NCI-H774 (cell line): ENCODE measurements around the gene XK.

ENCODE experiments used
- DNase-seq: peaks from one replicate; lab custom pipeline; 2025; lab: John Stamatoyannopoulos, UW

The XK gene

GRCh38 chrX:37679888-37680287 lies 5.7 kb upstream of the XK start:
- DNase-seq = no peak

DNA sequence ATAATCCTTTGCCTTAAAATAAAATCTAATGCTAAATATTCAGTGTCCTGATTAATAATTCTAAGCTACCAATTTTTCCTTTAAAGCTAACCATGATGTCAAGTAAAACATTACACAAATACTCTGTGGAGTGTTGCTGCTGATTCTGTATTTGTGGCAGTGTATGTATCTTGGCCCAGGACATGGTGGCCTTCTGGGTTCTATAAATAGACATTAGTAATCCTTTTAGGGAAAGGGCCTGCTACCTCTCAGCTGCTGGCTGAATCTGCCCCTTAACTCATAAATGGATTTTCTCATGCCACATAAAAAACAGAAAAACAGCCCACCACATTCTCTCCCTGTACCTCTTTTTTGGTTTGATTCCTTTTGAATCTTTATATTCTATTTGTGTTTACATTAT lies 1.2 kb upstream of the XK start:
- no peak for DNase-seq

DNA sequence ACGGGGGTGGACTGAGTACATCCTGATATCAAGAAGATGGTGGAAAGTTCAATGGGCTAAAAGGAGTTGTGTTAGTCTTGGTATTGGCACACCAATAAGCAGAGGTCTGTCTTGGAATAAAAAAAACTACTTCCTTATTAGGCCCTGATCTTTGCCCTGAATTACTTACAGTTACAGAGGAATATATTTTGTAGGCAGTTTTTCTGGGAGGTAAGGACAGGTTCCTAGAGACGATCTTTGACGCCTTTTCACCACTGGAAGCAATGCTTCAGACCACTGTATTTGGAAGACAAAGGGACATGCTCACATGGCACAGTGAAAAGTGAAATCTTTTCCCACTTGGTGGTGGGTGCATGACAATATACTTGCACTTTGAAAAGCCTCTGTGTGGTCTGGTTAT lies 618 bp upstream of the XK start:
- no peak for DNase-seq

GRCh38 chrX:37686369-37686995 lies 891 bp downstream of the XK start:
- no peak for DNase-seq

GRCh38 chrX:37686996-37687395 lies 1.4 kb downstream of the XK start:
- DNase-seq = no peak

DNA sequence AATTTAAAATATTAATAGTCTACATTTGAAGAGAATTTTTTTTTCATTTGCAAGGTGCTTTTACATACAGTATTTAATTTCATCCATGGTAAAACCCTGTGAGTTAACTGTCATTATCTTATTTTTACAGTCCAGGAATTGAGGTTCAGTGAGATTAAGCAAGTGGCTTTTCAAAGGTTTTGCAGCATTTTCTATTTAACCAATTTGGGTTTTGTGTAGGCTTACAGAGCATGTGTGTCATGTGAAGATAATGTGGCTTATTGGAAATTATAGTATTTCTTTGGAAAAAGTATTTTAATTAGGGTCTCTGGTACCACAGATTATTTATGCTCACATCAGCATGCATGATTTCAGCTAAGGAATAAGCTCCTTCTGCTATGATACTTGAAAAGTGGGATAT lies 4.5 kb downstream of the XK start:
- no peak for DNase-seq

- DNase-seq = no peak
Measured at GRCh38 chrX:37692918-37693317, 7.3 kb downstream of the XK start.

- no peak for DNase-seq
Measured at GRCh38 chrX:37697169-37697760, 11.7 kb downstream of the XK start.

DNA sequence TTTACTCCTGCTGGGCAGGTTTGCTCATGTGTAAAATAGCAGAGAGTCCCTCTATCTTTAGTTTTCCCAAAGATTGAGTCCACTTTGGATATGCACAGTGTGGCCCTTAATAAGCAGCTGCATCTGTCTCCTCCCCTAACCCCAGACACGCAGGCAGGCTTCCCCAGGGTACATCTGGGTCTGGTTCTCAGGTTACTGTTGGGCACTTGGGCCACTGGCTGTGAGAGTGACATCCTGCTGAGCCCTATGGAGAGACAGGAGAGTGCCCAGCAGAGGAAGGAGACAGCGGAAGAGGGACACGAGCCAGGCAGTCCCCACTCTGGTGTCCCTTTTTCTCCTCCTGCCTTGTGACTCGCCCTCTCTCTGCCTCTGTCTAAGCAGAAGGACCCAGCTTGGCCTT lies 16.0 kb downstream of the XK start:
- DNase-seq = no peak

DNA sequence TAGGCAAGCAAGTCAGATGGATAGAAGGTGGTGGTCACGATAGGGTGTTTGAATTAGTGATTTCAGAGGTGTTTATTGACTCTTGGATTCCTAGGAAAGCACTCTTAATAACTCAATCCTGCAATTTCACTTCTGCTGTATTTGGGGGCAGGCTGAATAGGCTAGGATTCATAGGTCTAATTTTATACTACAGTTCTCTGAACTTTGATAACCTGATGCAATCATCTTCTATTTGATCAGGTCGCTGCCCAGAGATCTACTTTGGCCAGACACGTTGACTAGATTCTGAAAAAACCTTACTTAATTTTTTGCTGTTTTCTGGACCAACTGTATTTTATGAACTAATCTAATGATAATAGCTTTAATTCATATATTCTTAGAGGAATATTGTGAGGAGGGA lies 26.4 kb downstream of the XK start:
- DNase-seq = no peak

DNA sequence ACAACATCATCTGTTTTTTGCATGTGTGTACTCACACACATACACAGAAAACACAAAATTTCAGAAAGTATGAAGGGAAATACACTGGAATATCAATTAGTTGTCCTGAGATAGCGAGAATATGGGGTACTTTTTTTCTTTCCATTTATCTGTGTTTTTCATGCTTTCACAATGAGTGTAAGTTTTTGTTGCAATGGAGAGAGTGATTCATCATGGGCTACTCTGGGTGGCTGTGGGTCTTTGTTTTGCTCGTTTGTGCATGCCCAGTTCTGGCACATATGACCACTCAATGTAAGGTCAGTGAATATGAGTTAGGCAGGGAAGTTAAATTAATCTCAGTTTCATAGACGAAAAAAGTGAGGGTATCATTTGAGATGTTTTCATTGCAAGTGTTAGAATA lies 26.9 kb downstream of the XK start:
- DNase-seq = no peak

- no peak for DNase-seq
Measured at GRCh38 chrX:37714479-37714878, 28.9 kb downstream of the XK start.

DNA sequence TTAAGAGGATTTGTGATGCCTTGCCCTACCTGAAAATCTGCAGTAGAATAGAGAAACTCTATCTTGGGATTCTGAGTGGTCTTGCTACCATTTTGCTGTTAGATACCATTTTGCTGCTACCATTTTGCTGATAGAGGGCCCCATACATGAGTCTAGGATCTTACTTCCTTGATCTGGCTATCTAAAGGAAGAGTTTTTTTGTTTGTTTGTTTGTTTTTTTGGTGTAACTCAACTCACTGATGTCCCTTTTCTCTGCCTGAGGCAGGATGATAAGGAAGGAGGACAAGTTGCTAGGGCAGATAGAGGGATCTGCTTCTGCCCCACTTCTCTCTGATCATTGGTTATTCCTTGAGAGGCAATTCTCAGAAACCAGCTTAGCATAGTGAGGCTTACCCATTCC lies 31.0 kb downstream of the XK start:
- DNase-seq = no peak

- DNase-seq = no peak
Measured at GRCh38 chrX:37717708-37718107, 32.1 kb downstream of the XK start.

GRCh38 chrX:37722595-37722994 lies 37.0 kb downstream of the XK start:
- no peak for DNase-seq

DNA sequence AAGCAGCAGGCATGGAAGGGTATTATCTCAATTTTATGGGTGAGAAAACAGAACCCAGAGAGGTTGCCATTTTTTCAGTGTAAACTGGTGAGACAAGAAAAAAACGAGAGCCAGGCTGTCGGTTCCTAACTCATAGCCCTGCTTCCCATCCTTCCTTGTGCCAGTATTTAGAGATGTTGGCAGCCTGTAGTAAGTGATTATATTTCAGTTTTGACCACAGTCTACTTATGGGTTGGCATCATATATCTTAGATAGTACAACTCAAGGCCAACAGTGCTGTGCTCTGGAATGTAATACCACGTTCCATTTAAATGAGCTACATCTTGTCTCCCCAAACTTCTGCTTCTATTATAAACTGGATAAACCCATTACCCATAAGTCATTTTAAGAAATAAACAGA lies 40.8 kb downstream of the XK start:
- DNase-seq = no peak

DNA sequence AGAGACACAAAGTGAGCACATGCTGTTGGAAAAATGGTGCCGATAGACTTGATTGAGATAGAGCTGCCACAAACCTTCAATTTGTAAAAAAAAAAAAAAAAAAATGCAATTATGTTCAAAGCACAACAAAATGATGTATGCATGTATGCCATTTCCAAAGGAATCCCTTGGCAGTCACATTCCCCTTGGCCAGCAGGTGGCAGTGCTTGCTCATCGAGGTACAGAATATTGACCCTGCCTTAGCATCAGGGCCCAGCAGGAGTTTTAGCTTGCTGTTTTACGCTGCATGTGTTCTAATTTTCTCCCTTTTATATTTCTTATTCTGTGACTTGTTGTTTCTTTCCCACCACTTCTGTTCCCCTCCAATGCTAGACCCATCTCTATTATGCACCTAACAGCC lies 59.8 kb downstream of the XK start:
- peak; percentile 20 for DNase-seq

DNA sequence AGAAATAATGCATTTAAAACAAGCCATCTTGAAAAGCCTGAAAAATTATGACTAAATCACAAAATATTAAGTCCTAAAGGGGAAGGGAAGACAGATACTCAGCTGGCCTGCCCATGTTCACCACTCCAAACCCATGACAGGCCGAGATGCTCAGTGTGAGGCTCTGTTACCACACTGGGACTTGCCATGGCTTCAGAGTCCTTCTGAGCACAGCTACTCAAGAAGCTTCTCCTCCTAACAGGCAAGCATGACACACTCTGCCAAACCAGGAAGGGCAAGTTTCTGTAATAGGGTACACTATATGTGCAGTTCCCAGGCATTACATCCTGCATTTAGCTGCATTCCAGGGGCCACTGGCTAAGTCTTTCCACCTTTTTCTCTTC lies 60.2 kb downstream of the XK start:
- no peak for DNase-seq

DNA sequence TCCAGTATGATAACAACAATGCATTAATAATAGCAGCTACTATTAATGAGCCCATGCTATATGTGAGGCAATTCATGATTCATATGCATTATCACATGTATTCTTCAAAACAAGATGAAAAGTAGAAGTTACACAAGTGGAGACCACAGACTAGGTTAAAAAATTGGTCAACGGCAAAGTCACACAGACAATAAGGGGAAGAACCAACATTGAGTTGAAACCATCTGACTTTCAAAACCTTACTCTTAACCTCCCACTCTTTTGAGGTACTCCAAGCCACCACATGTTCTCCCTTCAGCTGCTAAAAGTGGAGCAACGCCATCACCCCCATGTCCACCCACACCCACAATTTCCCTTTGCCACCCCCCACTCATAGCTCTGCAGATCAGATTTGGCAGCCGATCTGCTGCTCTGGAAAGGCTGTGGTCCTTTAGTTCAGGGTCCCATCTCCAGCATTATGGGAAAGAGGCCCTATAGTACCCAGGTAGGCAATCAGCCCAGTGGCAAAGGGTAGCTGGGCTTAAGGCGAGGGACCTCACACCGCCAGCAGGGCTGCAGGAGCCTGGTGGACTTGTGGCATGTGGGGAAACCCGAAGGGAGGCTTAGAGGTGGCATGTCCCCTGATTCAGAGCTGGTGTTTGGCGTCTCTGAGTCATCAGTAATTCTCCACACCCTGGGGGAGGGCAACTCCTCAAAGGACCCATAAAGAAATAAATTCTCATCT lies 60.8 kb downstream of the XK start:
- no peak for DNase-seq

DNA sequence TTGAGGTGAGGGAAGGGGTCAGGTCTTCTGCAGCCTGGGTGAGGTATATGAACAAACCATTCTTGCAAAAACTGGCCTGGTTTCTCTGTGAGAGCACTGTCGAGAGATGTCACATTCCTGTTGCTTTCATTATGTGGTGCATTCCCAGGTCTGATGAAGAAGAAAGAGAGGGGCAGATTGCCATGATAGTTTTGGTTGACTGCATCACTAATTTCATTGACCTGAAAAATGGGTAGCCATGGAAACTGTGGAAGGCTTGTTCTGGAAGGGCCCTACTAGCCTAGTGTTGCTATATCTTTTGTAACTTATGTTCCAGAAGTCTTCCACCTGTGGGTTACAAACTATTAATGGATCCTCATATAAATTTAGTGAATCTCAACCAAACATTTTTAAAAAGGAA lies 61.4 kb downstream of the XK start:
- no peak for DNase-seq

DNA sequence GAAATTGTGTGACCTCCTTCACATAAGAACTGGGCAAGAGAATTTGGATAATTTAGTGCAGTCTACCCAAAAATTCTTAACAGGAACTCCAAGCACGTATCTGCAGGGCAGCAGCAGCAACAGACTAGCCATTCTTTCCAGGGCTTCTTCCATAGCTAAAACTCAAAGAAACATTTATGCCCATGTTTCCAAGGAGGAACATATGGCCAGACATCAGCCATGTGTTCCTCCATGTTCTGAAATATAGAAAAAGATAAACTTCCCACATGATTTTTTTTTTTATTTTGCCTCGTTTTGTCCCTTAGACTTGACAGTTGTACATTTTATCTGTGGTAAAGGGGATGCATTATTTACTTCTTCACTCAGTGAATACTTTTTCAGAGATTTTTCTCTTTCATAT lies 66.7 kb downstream of the XK start:
- DNase-seq = no peak

- DNase-seq = no peak
Measured at GRCh38 chrX:37752936-37753335, 67.3 kb downstream of the XK start.

- DNase-seq = no peak
Measured at GRCh38 chrX:37753384-37753783, 67.8 kb downstream of the XK start.

DNA sequence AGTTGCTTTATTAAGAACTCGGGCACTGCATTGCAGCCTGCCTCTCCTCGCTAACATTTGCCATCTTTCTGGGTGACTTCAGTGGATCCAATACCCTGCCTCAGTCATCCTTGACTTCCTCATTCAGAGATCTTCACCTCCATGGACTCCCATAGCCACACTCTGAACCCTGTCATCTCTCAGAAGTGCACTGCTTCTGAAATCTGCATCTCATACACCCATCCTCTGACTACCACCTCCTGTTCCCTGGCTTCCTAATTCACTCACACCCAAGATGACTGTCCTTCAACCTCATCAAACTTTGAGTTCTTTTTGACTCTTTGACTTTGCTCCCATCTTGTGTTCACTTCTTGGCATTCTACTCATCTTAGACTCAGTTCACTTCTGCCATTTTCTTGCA lies 68.9 kb downstream of the XK start:
- no peak for DNase-seq
